Thyroid gland (tissue), 4 donors: ENCODE results near the gene NCAPG.

Experiments
- CTCF ChIP-seq, 6 experiments: fragments of 200-600 bp in 3 of 6; fragments of 450-650 bp in 3 of 6; sonication (generic) in 3 of 6; IDR thresholded peaks; one replicate each; pipeline ENCODE4 v1.5.1; 2016 to 2019; ENCODE audit warnings: antibody characterized with exemption in 6 of 6, mild to moderate bottlenecking in 2 of 6, inconsistent platforms in 1 of 6, moderate library complexity in 1 of 6
- POLR2A ChIP-seq, 2 donors: fragments of 450-650 bp; IDR thresholded peaks; one replicate each; pipeline ENCODE4 v1.6.1; 2017; ENCODE audit warnings: antibody characterized with exemption in 2 of 2, mild to moderate bottlenecking in 2 of 2, moderate library complexity in 1 of 2

DNA sequence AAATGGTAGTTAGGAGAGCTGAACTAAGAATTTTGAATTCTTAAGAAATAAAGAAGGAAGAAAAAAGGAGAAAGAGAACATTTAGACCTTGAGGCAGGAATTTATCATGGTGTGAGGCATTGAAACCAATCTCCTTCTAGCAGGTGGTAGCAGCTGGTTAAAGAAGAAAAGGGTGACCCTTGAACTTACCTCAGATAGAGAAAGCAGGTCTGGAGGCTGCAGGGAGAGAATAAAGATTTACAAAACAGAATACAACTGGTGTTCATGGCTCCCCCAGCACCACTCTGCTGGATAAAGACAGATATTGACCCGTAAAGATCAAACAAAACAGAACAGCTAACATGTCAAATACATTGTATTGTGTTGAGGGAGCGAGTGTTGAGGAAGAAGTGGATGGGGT lies 56.0 kb downstream of the NCAPG start:
- TF ChIP-seq CTCF (IDR thresholded peaks at IDR 0.05) (no peak), POLR2A (IDR thresholded peaks at IDR 0.05) (no peak)
